CMK (cell line): Measurements from ENCODE around the gene FCER1G.
A peak's percentile ranks its signal among the peaks of the same experiment; 100 is the strongest.

Experiments used
- DNase-seq: peaks from one replicate; pipeline ENCODE4 v3.0.0-alpha.2; 2010; ENCODE audit warnings: low read depth

The FCER1G gene

DNA sequence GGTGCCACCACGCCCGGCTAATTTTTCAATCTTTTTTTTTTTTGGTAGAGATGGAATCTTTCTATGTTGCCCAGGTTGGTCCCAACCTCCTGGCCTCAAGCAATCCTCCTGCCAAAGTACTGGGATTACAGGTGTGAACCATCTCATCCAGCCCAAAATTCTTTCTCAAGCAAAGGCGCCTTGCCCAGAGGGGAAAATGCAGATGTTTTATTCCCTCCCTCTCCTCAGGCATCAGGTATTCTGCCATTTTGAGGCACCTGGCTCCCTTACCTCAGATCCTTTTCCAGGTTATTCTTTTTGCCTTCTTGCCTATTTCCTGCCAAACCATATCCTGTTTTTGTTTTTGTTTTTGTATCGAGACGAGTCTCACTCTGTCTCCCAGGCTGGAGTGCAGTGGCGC is 26.7 kb upstream of the FCER1G start:
- DNase-seq: no peak

GRCh38 chr1:161189036-161189435 is 26.1 kb upstream of the FCER1G start:
- no peak for DNase-seq

DNA sequence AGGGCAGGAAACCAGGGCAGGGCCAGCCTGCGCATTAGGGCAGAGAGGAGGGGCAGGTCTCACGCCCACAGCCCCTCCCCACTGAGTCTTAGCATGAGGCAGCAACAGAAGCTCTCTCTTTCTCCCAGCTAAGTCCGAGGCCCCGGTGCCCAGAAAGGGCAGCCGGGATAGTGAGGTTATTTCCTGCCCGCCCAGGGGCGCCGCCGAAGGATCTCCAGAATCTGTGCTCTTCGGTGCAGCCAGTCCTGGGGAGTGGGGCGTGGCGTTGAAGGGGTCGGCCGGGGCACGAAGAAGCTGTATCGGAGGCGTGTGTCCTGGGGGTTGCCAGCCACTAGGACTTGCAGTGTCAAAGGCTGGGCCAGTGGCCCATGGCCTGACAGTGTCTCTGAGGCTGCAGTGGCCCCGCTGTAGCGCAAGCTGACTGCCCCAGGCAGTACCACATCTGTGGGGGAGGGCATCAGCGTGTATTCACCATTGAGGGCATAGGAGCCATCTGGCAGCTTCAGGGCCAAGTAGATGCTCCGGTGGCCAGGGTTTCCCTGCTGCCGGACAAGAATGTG is 24.1 kb upstream of the FCER1G start:
- no peak for DNase-seq

GRCh38 chr1:161191971-161192370 is 23.1 kb upstream of the FCER1G start:
- DNase-seq: no peak

- DNase-seq: peak; percentile 55
These were observed 22.3 kb upstream of the FCER1G start for GRCh38 chr1:161192476-161193465.

DNA sequence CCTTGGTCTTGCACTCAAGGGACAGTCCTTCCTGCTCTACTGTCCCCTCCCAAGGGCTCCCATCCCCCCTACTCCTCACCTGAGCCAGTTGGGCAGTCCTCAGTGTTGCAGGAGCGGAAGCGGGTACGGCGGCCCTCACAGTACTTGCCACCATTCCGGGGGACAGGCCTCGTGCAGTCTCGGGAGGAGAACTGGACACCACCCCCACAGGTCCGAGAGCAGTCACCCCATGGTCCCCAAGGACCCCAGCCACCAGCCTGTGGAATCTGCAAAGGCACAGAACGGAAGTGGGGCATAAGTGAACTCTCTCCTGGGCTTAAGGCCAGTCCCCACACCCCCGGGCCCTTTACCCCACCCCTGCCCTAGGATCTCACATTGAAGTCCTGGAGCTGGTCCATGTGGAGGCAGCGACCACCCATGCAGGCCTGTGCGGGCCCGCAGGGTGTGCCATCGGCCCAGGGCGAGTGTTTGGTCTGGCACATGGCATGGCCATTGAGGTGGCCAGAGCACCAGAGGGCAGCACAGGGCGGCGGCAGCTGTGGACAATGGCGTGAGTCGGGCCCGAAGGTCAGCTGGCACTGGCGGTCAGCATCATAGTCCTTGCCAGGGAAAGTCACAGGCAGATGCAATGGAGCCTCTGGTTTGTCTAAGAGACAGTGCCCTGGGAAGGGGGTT is 21.4 kb upstream of the FCER1G start:
- DNase-seq: no peak

- DNase-seq: no peak
These were observed 19.9 kb upstream of the FCER1G start for GRCh38 chr1:161195171-161195570.

DNA sequence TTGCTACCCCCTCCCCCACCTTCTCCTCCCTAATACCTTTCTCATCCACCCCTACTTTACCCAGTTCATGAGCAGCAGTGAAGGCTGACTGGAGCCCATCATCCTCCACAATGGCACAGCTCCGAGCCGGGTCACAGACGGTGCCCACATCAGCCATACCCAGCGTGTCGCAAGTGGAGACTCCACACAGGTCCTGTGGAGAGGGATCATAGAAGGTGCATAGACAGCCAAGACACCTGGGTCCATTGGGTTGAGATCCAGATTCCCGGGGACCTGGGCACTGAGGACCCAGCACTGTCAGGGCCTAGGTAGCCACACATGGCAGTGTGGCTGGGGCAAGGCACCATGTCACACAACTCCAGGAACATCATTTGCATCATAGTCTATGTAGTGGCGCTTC is 19.0 kb upstream of the FCER1G start:
- DNase-seq: no peak

DNA sequence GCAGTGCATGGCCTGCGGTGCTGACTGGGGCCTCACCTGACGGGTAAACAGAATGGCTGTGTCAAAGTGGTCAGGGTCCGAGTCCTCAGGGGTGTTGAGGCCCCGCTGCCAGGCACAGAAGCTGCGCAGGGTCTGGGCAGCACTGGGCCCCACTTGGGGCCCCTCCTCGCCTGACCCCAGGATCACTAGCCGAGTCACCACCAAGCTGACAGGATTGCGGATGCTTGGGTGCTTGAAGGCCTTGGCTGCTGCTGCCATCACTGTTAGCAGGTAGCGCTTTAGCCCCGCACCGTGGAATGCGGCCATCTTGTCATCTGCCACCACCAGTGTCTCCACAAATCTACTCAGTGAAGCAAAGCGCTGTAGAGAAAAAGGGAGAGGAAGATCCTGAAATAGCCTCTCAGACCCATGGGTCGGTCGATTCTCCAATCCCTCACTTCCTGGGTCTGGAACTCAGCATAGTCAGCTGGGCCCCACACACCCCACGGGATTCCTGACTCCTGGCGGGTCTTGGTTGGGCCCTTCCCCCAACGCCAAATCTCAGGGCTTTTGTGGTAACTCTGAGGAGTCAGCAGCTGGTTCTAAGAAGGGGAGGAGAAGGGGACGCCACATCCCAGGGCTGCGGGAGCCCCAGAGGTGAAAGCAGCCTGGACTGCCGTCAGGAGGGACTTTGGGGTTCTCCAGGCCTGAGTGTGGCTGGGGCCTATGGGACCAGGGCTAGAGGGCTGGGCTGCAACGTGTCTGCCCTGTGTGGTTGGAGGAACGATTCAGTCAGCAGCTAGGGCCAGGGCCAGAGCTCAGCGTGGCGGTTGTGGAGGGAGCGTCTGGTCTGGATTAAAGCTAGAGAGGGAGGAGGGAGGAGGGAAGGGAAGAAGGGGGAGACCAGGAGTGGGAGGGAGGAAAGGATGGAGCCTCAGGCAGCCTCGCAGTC is 18.3 kb upstream of the FCER1G start:
- DNase-seq: no peak

DNA sequence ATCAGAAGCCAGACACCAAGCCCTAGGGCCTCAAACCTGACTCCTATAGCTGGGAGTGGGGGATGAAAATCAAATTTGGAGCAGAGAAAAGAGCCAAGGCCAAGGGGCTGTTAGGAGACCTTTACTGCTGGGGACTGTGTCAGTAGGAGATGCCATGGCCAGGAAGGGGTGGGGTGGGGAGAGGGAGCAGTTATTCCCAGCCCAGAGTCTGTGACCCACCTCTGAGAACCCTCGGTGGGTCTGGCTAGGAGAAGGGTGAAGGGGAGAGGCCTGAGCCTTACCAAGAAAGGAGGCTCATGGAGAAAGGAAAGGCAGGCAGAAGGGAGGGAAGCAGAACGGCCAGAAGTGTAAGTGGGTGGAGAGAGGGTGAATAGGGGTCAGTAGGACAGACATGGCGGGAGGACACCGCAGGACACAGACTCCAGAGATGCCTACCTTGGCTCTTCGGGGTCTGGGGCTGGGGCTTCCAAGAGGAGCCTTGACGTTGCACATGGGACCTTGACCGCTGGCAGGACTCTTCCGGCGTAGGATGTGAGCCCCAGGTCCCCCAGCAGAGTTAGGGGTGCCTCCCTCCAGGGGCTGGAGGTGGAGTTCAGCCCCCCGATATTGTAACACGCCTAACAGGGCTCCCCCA is 17.4 kb upstream of the FCER1G start:
- no peak for DNase-seq

DNA sequence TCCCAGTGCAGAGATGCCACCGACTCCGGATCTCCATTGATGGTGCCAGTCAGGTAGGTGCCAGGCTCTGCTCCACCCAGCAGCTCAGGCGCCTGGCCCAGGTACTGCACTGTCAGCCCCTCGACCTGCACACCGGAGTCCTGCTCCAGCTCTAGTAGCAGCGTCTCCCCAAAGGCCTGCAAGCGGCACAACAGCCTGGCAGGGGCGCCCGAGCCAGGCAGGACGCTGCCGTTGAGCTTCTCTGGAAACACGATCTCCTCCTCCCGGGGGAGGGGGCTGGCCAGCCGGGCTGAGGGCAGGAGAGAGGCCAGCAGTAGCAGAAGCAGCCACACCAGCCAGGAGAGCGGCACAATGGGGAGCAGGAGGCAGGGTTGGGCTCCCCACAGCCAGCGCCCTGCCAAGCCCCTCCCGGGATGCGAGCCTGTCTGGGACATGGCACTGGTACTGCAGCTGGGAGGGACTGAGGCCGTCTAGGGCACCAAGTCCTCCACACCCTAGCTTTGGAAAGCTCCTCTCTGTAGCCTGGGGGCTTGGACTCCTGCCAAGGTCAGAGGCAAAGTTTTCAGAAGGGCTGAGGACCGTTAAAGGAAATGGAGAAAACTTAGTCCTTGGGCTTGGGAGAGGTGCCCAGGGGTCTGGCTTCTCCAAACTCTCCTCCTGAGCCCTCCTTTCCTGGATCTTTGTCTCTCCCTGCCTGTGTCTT is 16.8 kb upstream of the FCER1G start:
- DNase-seq: no peak

- no peak for DNase-seq
These were observed 16.1 kb upstream of the FCER1G start, which contains the start of gene ADAMTS4 for GRCh38 chr1:161198897-161199431. Gene ADAMTS4 (minus strand): TSS chr1:161199054. CDS start chr1:161198627, 427 bp downstream.

DNA sequence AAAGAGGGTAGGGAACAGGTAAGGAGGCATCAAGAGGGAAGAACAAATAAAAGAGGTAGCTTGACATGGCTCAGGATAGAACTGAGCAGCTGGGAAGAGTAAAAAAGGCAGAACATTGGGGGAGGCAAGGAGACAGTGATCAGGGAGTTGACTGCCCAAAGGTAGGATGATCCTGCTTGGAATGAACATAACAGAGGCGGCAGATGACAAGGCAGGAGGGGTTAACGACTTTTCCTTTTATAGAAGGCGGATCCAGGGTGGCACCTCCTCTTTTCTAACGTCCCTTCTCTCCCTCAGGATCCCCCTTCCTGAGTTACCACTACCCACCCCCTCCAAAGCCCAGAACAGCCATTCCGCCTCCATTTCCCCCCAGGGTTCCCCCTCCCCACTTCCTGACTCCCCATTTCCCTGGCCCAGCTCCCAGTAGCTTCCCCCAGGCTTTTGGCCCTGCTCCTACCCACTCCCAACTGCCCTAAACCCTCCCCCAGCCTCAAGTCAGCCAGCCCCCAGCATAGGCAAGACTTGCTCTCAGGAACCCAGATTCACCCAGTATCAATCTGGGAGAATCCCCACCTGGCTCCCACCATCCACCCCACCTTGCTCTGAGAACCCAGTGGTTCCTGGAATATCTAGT is 15.5 kb upstream of the FCER1G start:
- DNase-seq: no peak

DNA sequence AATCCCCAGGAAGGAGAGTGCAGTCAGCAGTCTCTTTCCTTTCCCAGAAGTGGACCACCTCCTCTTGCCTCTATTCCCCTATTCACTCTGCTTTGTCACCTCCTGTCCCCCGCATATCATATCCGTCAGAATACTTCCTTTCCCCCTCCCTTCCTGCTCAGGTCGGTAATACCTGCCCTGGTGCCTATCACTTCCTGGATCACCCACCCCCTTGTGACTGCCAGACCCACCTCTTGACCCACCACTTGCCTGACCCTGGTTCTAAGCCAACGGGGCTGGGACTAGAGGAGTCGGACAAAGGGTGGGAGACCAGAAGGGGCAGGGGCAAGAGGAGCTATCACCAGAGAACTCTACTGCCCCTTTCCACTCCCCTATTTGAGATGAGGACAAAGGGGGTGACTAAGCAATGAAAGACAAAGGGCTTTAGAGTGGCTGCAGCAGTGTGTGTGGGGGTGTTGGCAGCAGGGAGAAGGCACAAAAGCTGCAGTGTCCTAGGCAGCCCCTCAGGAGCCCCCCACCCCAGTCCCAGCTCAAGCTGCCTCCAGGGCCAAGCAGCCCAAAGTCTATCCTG is 14.6 kb upstream of the FCER1G start:
- no peak for DNase-seq

DNA sequence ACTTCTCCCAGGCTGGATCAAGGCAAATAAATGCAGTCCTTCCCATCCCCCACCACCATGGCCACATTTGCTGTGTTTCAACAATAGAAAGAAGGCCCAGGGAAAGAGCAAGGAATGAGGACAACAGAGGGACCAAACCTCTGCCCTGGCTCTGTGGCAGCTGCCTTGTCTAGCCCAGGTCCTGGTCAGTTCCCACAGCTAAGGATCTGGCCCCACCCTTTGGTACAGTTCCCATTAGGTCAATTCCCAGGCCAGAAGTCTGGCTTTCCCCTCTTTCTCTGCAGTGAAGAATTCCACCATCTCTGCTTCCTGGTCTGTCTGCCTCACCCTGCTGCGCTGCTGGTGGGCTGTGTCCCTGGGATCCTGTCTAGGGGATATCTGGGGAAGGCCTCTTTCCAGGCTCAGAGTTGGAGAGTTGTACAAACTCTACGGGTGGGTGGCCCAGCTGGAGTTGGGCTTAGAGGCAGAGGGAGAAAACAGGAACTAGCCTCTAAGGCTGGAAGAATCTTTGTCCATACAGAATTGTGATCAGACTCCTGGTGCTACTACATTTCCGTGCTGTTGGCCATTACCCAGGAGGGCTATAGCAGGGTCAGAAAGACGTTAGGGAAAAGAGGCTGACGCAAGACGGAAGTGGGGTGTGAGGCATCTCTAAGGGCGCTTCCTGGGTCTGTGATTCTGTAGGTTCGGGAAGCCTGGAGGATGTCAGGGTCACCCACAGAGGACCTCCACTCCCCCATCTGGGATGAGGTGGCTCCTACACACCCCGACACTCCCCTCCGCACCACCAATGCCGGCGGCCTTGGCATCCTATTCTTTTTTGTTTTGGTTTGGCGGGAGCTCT is 13.9 kb upstream of the FCER1G start:
- DNase-seq: no peak

- peak; percentile 97 for DNase-seq
These were observed 13.0 kb upstream of the FCER1G start, which contains the start of gene NDUFS2 for GRCh38 chr1:161201836-161202712. Gene NDUFS2 (plus strand): TSS chr1:161202367. CDS start chr1:161202386, 19 bp downstream.

GRCh38 chr1:161206411-161207140 is 8.5 kb upstream of the FCER1G start:
- DNase-seq: no peak
